Endometrial microvascular endothelial cells (primary cell): ENCODE data around the gene LYRM1. TPM values are rescaled to one million over a fixed set of nuclear protein-coding genes. Genes with fewer than 3 reads are reported as not detected.
"Not testable (repeated sequence)": the region's sequence is repeated elsewhere in the genome, so short reads cannot be mapped to it uniquely, and the experiment has no call there.

Experiments
- in situ Hi-C: cut with HindIII; loops from 2 replicates; pipeline ENCODE4 v1.10.0; 2017; ENCODE audit warnings: low sequenced_read_pairs, low pct_unique_long_range_greater_than_20kb; ENCODE audit errors: inconsistent ontology term
- total RNA-seq: library from RNA; depleted of rRNA; stranded (reverse); fragments of >200 nt; gene quantifications from one replicate; pipeline ENCODE4 v1.2.3, GENCODE V29; 2015; ENCODE audit errors: inconsistent ontology term

The LYRM1 gene
- total RNA-seq, 1 donor from 2014 or later = 65.9 TPM

DNA sequence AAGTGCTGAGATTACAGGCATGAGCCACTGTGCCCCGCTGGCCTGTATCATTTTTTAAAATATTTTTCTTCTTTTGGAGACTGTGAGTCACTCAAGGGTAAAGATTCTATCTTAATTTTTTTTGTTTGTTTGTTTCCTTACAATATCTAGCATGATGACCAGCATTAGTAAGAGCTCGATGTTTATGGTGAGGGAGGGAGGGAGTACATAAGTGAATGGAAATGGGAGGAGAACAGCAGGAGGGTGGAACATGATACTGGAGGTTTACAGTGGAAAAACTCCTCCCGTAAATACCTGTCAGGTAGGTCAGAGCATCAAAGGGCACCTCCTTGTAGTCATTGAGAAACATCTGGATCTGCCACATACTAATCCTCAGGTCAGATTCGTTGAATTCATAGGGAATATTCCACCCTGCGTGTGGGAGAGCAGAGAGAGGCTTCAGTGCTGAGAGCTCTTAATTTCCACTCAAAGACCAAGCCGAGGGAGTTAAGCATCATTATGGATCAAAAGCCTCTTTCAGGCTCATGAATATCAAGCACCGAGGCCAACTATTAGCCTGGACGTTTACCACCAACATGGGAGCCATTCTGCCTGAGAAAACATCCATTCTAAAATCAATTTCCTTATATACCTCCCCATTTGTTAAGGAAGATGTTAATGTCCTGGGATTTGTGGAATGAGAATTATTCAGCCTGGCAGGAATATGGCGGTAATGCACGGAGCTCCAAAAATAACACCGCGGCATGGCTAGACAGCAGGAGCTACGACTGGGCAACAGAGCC is 51.8 kb downstream of the LYRM1 start:
- in situ Hi-C loops = no loop called here

GRCh38 chr16:20954574-20954973 is 54.0 kb downstream of the LYRM1 start:
- in situ Hi-C loops = no loop called here

DNA sequence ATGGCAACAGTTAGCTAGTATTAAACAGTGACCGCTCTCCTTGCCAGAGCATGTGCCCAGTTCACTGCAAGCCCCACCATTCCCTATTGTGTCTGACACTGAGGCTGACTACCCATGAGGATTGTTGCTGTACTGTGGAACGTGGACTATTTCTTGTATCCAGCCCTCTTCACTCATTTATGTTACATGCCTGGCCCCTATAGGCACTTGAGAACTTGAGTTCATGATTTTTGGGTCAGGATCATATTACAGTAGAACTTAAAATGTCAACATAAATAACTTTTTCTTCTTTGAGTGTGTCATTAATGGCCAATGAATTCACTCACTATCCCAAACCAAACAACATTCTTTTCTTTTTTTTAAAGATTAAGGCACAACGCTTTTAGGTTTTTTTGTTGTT is 55.7 kb downstream of the LYRM1 start:
- in situ Hi-C loops = no loop called here

DNA sequence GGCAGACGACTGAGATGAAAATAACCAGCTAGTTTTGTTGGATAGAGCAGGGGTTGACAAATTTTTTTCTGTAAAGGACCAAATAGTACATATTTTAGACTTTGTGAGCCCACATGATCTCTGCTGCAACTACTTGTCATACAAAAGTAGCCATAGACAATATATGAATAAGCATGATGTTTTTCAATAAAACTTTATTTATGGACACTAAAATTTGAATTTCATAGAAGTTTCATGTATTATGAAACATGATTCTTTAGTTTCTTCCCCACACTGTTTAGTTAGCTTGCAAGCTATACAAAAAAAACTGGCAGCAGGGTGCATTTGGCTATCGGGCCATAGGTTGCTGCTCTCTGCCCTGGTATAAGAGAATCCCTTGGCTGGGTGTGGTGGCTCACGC is 56.6 kb downstream of the LYRM1 start:
- in situ Hi-C loops = no loop called here

DNA sequence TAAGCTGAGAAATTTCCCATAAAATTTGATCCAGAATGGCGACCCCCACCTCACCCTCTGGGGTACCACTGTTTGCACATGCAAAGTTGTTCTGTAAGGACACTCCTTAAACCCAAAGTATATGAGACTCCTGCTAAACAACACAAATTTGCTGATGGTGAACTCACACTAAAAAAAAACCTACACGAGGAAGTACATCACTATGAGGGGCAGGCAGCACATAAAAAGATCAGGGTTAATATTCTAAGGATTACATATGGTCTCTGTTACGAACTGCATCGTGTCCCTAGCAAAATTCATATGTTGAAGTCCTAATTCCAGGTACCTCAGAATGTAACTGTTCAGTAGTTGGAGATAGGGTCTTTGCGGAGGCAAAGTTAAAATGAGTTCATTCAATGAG is 60.3 kb downstream of the LYRM1 start:
- in situ Hi-C loops = no loop called here

DNA sequence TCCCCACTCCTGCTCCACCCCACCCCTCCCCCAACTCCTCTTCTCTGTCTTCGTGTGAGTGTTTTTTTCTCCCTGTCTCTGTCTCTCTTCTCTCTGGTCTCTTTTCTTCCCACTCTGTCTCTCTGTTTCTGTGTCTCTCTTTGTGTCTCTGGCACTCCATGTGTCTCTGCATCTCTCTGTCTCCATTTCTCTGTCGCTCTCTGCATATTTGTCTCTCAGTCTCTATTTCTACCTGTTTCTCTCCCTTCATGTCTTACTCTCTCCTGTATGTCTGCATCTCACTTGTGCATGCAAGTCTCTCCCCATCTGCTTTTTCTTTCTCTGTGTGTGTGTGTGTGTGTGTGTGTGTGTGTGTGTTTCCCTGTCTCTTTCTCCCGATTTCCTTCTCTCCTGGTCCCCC is 68.2 kb downstream of the LYRM1 start:
- in situ Hi-C loops = no loop called here

GRCh38 chr16:20969386-20969785 is 68.8 kb downstream of the LYRM1 start:
- in situ Hi-C loops = no loop called here

DNA sequence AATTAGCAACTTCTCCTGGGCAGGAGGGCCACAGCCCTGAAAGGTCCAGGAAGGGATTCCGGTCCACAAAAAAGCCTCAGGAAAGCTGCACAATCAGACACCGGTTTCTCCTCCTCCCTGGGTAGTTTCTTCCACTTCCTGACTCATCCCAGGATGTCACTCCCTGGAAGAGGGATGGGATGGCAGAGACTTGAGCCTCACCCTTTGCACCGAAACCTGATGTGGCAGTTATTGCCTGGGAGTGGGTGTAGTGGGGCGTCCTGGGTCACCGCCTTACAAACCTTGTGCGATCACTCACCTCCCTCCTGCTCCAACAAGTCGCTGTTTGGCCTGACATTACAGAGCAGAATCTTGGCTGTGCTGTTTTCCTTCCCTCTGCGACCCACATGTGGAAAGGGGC is 70.8 kb downstream of the LYRM1 start:
- in situ Hi-C loops = no loop called here

DNA sequence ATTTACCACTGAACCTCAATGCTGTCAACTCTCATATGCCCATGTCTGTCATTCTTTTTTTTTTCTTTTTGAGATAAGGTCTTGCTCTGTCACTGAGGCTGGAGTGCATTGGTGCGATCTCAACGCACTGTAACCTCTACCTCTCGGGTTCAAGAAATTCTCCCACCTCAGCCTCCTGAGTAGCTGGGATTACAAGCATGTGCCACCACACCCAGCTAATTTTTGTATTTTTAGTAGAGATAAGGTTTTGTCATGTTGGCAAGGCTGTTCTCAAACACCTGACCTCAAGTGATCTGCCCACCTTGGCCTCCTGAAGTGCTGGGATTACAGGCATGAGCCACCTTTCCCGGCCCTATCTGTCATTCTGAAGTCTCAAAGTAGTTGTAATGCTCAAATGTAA is 72.6 kb downstream of the LYRM1 start:
- in situ Hi-C loops = not testable (repeated sequence)

Other genes with a start within 250 kb of the LYRM1 start
- not detected for gene ACSM1, start 203.1 kb upstream of the LYRM1 start, total RNA-seq
- 20.6 TPM for gene THUMPD1, start 159.0 kb upstream of the LYRM1 start, total RNA-seq
- not detected for gene ACSM3, start 136.8 kb upstream of the LYRM1 start, total RNA-seq
- gene ERI2, start 94.3 kb upstream of the LYRM1 start, total RNA-seq = 27.0 TPM
- gene REXO5, start 94.2 kb upstream of the LYRM1 start, total RNA-seq = 4.4 TPM
- gene DCUN1D3, start 413 bp upstream of the LYRM1 start, total RNA-seq = 37.7 TPM